HG03025 (cell line): ENCODE measurements around the gene GHRH.

Source experiments
- ATAC-seq: cut with Tn5 transposase; IDR thresholded peaks from one replicate; pipeline ENCODE4 v1.9.1; 2021; ENCODE audit warnings: mild to moderate bottlenecking, moderate library complexity; ENCODE audit not compliant: unreplicated experiment, low FRiP score

The GHRH gene

DNA sequence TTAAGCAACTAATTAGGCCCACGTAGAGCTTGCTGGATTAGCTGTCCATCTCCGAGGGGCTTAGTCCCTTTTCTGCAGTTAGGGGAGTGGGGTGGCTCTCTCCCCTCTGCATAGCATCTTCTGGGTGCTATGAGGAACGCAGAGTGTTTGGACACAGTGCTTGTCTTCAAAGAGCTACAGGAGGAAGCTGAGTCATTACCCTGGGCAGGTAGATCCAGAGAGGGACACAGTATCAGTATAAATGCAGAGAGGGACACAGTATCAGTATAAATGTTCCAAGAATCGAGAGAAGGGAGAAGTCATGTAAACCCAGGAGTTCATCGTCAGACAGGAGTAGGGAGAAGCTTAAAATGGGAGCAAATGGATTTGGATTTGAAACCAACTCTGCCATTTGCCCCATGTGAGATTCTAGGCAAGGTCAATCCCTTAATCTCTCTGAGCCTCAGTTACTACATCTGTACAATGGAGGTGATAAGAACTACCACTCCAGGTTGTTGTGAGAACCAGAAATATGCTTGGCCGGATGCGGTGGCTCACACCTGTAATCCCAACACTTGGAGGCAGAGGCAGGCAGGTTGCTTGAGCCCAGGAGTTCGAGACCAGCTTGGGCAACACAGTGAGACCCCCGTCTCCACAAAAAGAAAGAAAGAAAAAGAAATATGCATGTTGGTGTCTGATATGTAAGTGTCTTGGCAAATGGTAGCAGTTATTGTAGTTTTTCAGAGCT lies 5.5 kb upstream of the GHRH start:
- ATAC-seq = no peak

GRCh38 chr20:37265152-37265551 lies 3.5 kb upstream of the GHRH start:
- ATAC-seq = no peak

GRCh38 chr20:37263686-37264085 lies 2.1 kb upstream of the GHRH start:
- ATAC-seq = no peak

- ATAC-seq = no peak
Observed at GRCh38 chr20:37262505-37262904, 891 bp upstream of the GHRH start.

DNA sequence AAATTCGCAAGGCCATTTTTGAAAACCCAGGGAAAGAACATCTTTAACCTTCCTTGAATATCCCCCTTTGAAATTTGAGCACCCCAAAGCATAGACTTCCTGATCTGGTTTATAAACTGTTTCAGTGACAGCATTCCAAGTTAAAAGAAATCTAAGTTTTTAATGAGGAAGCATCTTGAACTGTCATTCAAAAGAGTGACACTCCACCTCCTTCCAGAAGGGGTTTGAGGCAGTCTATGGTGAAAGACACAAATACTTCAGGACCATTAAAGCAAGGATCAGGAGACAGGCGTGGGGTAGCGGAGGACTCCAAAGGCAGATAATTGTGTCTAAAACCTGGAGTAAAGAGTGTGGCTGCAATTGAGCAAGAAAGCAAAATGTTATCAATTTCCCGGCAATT lies 691 bp downstream of the GHRH start:
- no peak for ATAC-seq

GRCh38 chr20:37259865-37260264 lies 1.7 kb downstream of the GHRH start:
- ATAC-seq = no peak

- ATAC-seq = no peak
Observed at GRCh38 chr20:37259031-37259430, 2.6 kb downstream of the GHRH start.

DNA sequence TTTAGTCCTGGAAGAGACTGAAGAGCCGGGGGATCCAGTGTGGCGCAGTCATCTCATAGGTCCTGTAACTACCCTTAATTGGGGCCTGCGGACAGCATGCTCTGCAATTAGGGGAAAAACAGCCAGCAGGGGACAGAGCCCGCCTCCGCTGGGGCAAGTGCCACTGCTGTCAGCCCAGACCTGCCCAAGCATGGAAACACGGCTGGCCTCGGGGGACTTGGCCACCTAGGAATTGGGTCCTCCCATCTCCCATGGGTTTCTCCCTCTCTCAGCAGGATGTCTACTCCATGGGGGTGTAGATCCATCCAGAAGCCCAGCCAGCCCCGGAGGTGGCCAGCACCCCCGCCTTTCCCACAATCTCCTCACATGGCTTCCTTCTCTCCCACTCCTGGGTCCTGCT lies 3.6 kb downstream of the GHRH start:
- ATAC-seq = no peak

- ATAC-seq = no peak
Observed at GRCh38 chr20:37257530-37257929, 4.1 kb downstream of the GHRH start.

DNA sequence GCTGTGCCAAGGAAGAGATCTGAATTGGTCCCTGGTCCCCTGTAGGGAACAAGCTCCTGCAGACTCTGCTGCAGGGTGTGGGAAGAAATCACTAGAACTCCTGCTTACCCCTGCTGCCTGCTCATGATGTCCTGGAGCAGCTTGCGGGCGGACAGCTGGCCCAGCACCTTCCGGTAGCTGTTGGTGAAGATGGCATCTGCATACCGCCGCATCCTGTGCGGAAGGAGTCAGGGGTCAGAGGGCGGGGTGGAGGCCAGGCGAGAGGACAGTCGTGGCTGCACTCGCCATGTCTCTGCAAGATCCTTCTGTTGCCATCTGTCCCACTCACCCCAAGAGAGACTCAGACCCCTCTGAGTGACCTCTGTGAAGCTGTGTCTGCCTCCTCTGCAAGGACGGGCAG lies 5.3 kb downstream of the GHRH start:
- no peak for ATAC-seq

DNA sequence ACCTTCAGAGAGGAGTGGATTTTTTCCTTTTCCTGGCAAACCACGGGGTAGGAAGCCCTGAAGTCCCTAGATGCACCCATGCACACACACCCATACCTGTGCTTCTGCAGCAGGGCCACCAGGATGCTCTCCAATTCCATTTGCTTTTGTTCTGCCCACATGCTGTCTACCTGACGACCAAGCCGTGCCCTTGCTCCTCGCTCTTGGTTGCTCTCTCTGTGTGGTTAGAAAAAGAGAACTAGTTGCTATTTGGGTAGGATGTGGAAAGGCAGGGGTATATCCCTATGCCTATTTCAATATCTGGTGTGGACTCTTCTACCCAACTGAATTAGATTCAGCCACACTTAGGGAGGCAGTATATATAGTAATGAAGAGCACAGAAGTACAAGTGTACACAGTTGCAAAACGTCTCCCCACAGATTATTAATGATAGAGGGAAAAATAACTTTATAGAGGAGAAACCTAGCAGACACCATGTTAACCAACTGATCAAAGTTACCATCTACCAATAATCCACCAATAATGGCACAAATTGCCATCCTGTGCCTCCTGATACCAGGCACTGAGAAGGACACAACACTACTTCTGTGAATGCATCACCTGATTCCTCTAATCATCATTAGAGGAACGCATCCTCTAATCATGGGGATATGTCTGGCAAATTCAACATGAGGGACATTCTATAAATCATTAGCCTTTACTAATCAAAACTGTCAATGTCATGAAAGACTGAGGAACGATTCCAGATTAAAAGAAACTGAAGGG lies 7.3 kb downstream of the GHRH start:
- ATAC-seq = no peak

- ATAC-seq = no peak
Observed at GRCh38 chr20:37253087-37253486, 8.5 kb downstream of the GHRH start.

DNA sequence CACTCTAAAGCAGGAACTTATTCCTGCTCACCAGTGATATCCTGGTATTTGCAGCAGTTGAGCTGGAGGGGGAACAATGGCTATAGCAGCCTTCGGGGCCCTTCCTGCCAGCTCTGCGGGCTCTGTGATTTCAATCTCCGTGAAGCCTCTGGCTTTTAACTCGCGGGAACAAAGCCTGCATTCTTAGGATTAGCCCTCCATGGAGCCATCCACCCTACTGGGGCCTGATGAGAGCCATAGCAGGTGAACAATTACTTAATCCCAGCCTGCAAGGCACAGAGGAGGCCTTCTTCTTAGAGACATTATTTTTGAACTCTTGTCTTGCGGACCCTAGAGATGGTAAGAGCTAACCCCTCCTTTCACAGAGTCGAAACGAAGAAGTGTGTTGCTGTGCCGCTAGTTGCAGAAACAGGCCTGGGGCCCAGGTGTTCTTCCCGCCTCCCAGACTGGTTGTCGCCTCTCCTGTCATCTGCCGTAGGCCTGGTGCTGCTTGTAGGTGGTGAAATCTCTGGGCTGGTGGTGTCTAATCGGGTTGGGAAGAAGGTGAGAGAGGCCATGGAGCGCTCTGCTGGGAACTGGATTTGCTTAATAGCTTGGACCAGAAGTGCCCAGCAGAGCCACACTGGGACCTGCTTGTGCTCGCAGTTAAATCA lies 9.7 kb downstream of the GHRH start:
- ATAC-seq = no peak

- ATAC-seq = no peak
Observed at GRCh38 chr20:37249304-37249703, 12.3 kb downstream of the GHRH start.

- ATAC-seq = no peak
Observed at GRCh38 chr20:37247547-37247946, 14.1 kb downstream of the GHRH start.

DNA sequence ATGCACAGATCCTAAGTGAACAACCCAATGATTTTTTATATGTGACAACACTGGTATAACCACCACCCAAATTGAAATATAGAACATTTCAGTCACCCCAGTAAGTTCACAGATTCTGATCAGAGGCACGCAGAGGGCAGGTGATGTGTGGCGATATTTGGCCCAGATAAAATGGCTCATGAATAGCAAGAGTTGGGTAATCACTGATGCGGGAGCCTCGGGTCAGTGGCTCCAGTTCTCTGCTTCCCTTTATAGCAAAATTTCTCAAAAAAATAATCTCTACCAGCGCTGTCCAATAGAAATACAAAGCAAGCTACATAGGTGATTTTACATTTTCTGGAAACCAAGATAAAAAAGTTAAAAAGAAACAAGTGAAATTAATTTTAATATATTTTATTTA lies 14.9 kb downstream of the GHRH start:
- no peak for ATAC-seq

- no peak for ATAC-seq
Observed at GRCh38 chr20:37245216-37246150, 16.1 kb downstream of the GHRH start.

GRCh38 chr20:37244572-37244957 lies 17.0 kb downstream of the GHRH start:
- no peak for ATAC-seq

DNA sequence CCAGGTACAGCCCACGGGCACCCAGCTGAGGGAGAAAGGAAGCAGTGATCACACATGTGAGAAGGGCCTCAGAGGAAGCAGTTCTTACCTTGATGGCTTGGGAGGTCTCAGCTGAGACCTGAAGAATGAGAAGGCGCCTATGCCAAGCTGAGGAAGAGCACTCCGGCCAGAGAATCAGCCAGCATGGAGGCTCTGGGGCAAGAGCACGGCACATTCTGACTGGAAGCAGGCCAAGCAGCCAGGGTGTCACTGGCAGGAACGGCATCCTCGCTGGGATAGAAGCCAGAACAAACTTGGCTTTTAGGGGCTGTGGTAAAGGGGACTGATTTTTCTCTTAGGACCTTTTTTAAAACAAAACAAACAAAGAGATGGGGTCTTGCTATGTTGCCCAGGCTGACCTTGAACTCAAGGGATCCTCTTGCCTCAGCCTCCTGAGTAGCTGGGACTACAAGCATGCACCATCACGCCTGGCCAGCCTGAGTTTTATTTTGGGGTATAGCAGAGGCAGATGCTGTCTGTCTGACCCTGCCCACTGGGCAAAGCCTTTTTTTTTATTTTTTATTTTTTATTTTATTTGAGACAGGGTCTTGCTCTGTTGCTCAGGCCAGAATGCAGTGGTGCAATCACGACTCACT lies 17.6 kb downstream of the GHRH start:
- ATAC-seq = no peak
